ENCODE data around the gene FZD2. TPM values are rescaled to one million over a fixed set of nuclear protein-coding genes. Genes with fewer than 3 reads are reported as not detected.

Gene FZD2
- total RNA-seq, 1 experiment from 2014 or later: 23.7 TPM

DNA sequence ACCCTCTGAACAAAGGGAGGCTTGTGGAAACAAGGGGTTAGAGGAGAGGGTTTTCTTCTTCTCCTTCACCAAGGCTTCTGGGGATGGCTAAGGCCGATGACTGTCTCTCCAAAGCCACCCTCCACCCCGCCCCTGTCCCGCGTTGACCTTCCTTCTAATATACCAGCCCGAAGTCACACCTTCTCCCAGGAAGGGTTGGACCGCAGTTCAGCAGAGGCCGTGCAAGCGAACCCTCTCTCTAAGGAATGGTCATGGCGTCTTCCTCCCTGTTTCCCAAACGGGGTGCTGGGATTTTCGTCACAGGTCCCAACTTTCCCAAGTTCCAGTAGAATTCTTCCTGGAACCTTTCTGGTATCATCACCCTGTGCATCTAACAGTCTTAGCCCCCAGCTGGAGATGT, 49.4 kb downstream of the FZD2 start:
- H3K9me3 ChIP-seq (ENCODE audit: low read depth, low read length, poor library complexity, severe bottlenecking): no peaks in the 10 kb centered on the region
- no peak overlapping the region for H3K27ac ChIP-seq (ENCODE audit: low read depth, low read length, poor library complexity, severe bottlenecking)
- TF ChIP-seq, protein P1, sequence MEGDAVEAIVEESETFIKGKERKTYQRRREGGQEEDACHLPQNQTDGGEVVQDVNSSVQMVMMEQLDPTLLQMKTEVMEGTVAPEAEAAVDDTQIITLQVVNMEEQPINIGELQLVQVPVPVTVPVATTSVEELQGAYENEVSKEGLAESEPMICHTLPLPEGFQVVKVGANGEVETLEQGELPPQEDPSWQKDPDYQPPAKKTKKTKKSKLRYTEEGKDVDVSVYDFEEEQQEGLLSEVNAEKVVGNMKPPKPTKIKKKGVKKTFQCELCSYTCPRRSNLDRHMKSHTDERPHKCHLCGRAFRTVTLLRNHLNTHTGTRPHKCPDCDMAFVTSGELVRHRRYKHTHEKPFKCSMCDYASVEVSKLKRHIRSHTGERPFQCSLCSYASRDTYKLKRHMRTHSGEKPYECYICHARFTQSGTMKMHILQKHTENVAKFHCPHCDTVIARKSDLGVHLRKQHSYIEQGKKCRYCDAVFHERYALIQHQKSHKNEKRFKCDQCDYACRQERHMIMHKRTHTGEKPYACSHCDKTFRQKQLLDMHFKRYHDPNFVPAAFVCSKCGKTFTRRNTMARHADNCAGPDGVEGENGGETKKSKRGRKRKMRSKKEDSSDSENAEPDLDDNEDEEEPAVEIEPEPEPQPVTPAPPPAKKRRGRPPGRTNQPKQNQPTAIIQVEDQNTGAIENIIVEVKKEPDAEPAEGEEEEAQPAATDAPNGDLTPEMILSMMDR (conservative IDR thresholded peaks at IDR 0.05; ENCODE audit: low read depth, low read length): no peak
- TF ChIP-seq EZH2 (IDR thresholded peaks at IDR 0.05; ENCODE audit: borderline replicate concordance, low read depth, low read length, poor library complexity, severe bottlenecking): no peak
- no peaks in the 10 kb centered on the region for H3K36me3 ChIP-seq (ENCODE audit: insufficient read depth, low read length, poor library complexity, severe bottlenecking)
- no peaks in the 10 kb centered on the region for H3K27me3 ChIP-seq (replicated peaks; ENCODE audit: insufficient read depth, low read depth, low read length, poor library complexity)
- no peak overlapping the region for H3K4me3 ChIP-seq (ENCODE audit: low read depth, low read length, poor library complexity, severe bottlenecking)
- no peak for DNase-seq (ENCODE audit: low spot score)
- no TSS peak for BruUV-seq (replicated peaks)
- H3K4me1 ChIP-seq (ENCODE audit: insufficient read depth, low read length, poor library complexity, severe bottlenecking): no peaks in the 10 kb centered on the region
- ChIA-PET POLR2A (ENCODE audit: low non-redundant PET) (no interaction called here), CTCF (no interaction called here)
- intact Hi-C loops (cut with micrococcal nuclease; ENCODE audit: unreplicated experiment): no loop called here

DNA sequence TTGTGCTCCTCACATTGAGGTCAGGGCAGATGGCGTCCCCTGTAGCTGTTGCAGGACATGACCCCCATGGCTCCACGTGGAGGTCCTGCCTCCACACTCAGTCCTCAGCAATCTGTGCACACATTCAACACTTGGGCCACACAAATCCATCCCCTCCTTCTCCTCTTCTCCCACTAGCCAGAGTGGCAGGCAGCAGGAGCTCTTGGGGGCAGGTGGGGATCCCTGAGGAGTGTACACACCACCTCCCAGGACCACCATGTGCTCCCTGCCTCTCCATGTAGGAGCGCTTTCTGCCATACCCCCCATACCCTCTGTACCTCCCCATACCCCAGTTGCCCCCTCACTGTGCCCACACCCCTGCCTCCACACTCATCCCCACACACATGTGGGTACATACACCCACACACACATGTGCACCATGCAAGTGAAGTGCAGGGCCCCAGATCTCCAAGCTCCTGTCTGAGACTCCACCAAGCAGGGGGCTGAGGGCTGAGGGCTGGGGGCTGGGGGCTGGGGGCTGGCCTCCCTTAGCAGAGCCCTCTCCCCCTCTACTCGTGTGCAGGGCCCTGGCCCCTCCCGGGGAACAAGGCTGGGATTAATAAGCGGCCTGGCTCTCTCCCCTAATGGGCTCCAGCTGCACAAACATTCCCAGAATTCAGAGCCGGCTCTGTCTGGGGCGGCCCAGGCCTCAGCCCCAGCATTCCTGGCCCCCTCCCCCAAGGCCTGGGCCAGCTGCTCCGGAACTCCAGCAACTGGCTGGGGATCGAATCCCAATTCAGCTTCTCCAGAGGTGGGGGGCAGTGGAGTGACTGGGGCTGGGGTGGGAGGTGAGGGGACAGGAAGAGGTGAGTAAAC, 50.8 kb downstream of the FZD2 start:
- POLR2A ChIA-PET (ENCODE audit: low non-redundant PET): no interaction called here
- Histone ChIP-seq H3K9me3 (ENCODE audit: low read depth, low read length, poor library complexity, severe bottlenecking) (no peaks in the 10 kb centered on the region), H3K27ac (ENCODE audit: low read depth, low read length, poor library complexity, severe bottlenecking) (no peak overlapping the region), H3K4me3 (ENCODE audit: low read depth, low read length, poor library complexity, severe bottlenecking) (no peak overlapping the region), H3K36me3 (ENCODE audit: insufficient read depth, low read length, poor library complexity, severe bottlenecking) (no peaks in the 10 kb centered on the region), H3K4me1 (ENCODE audit: insufficient read depth, low read length, poor library complexity, severe bottlenecking) (no peaks in the 10 kb centered on the region), H3K27me3 (replicated peaks; ENCODE audit: insufficient read depth, low read depth, low read length, poor library complexity) (no peaks in the 10 kb centered on the region)
- CTCF ChIA-PET: no interaction called here
- TF ChIP-seq, protein P1 (conservative IDR thresholded peaks at IDR 0.05; ENCODE audit: low read depth, low read length): no peak
- TF ChIP-seq EZH2 (IDR thresholded peaks at IDR 0.05; ENCODE audit: borderline replicate concordance, low read depth, low read length, poor library complexity, severe bottlenecking): no peak
- intact Hi-C loops (cut with micrococcal nuclease; ENCODE audit: unreplicated experiment): no loop called here
- DNase-seq (ENCODE audit: low spot score): no peak
- no TSS peak for BruUV-seq (replicated peaks)

DNA sequence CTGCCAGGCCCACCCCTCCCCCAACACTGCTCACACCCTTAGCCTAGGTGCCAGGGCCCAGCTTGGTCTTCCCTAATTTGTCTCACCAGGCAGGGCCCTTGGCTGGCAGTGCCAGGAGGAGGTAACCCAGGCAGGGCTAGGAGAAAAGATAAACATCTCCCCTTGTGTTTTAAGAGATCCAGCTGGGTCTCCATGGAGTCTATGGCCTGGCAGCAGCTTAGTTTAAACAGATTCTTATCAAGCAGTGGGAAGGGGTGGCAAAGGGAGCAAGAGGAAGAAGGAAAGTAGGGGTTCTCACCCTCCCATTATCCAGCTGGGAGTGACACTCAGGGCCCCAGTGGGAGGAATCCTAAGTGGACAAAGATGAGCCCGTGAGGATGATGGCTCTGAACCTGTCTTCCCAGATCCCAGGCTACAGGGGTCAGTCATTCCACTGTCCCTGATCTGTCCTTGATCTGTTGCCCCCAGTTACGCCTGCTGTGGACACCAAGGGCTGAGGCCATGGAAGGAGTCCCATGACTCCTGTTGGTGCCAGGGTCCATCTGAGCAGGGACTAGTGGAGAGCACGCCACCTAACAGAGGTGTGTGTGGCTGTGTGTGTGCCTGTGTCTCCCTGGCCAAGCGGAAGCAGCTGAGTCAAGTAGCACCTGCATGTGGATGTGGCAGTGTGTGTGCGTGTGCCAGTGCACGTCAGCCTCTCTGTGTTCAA, 51.6 kb downstream of the FZD2 start:
- POLR2A ChIA-PET (ENCODE audit: low non-redundant PET): no interaction called here

More for the DNA sequence above, 51.6 kb downstream of the FZD2 start:
- H3K27ac ChIP-seq (ENCODE audit: low read depth, low read length, poor library complexity, severe bottlenecking): no peak overlapping the region
- H3K4me1 ChIP-seq (ENCODE audit: insufficient read depth, low read length, poor library complexity, severe bottlenecking): no peaks in the 10 kb centered on the region
- DNase-seq (ENCODE audit: low spot score): no peak
- CTCF ChIA-PET: no interaction called here
- intact Hi-C loops (cut with micrococcal nuclease; ENCODE audit: unreplicated experiment): no loop called here
- no peaks in the 10 kb centered on the region for H3K9me3 ChIP-seq (ENCODE audit: low read depth, low read length, poor library complexity, severe bottlenecking)
- H3K4me3 ChIP-seq (ENCODE audit: low read depth, low read length, poor library complexity, severe bottlenecking): no peak overlapping the region
- no peaks in the 10 kb centered on the region for H3K36me3 ChIP-seq (ENCODE audit: insufficient read depth, low read length, poor library complexity, severe bottlenecking)
- TF ChIP-seq EZH2 (IDR thresholded peaks at IDR 0.05; ENCODE audit: borderline replicate concordance, low read depth, low read length, poor library complexity, severe bottlenecking): no peak
- TF ChIP-seq, protein P1 (conservative IDR thresholded peaks at IDR 0.05; ENCODE audit: low read depth, low read length): no peak
- BruUV-seq (replicated peaks): no TSS peak
- H3K27me3 ChIP-seq (replicated peaks; ENCODE audit: insufficient read depth, low read depth, low read length, poor library complexity): no peaks in the 10 kb centered on the region
